K562 (cell line): ENCODE data around the gene GBF1. TPM values are rescaled to one million over a fixed set of nuclear protein-coding genes. Genes with fewer than 3 reads are reported as not detected.

Experiments used
- ATF1 ChIP-seq, 2 experiments: fragments of 450-650 bp in 1 of 2; IDR thresholded peaks; 2 replicates each; pipeline ENCODE4 v1.6.1; 2016; ENCODE audit warnings: missing compliant biosample characterization in 1 of 2, missing genetic modification characterization in 1 of 2
- ATF7 ChIP-seq: fragments of 450-650 bp; IDR thresholded peaks from 2 replicates; pipeline ENCODE4 v1.7.1; 2014; ENCODE audit warnings: mild to moderate bottlenecking, moderate library complexity
- CCNT2 ChIP-seq: IDR thresholded peaks from 2 replicates; pipeline ENCODE4 v1.6.1; 2011; ENCODE audit warnings: borderline replicate concordance, low read depth, mild to moderate bottlenecking, moderate library complexity, mixed read lengths, low read length; ENCODE audit not compliant: insufficient read length; ENCODE audit errors: extremely low read depth
- CHCHD3 ChIP-seq: fragments of 250-450 bp; sonication (Bioruptor Pico); IDR thresholded peaks from 2 replicates; pipeline ENCODE4 v2.1.2; 2022; ENCODE audit warnings: mild to moderate bottlenecking
- EZH2 ChIP-seq: IDR thresholded peaks from 2 replicates; pipeline ENCODE4 v1.6.1; 2012; ENCODE audit warnings: low read depth, mild to moderate bottlenecking, inconsistent platforms, low read length, borderline replicate concordance
- HSF4 ChIP-seq: fragments of 250-450 bp; sonication (Bioruptor Pico); IDR thresholded peaks from 2 replicates; pipeline ENCODE4 v2.1.2; 2022; ENCODE audit warnings: mild to moderate bottlenecking, moderate library complexity, borderline replicate concordance
- KLF1 ChIP-seq: fragments of 450-650 bp; IDR thresholded peaks from 2 replicates; pipeline ENCODE4 v1.6.1; 2016; ENCODE audit warnings: missing genetic modification characterization, missing compliant biosample characterization
- KLF6 ChIP-seq: fragments of 250-450 bp; sonication (Bioruptor Pico); IDR thresholded peaks from 2 replicates; pipeline ENCODE4 v1.4.0; 2020; ENCODE audit warnings: mild to moderate bottlenecking, moderate library complexity, borderline replicate concordance
- MYC ChIP-seq, 2 experiments: fragments of 250-450 bp in 1 of 2; sonication (Bioruptor Pico) in 1 of 2; IDR thresholded peaks; 2 replicates each; pipeline versions ENCODE4 v1.5.1 to v1.6.1; 2012 to 2021; ENCODE audit warnings: low read depth in 2 of 2, borderline replicate concordance in 1 of 2, improper control_type of control experiment in 1 of 2, low read length in 1 of 2, mild to moderate bottlenecking in 1 of 2, moderate library complexity in 1 of 2
- NELFE ChIP-seq: IDR thresholded peaks from 2 replicates; pipeline ENCODE4 v1.6.1; 2011; ENCODE audit warnings: mild to moderate bottlenecking; ENCODE audit not compliant: insufficient read depth, insufficient read length
- PRMT5 ChIP-seq: sonication (generic); formaldehyde crosslinking; IDR thresholded peaks from 2 replicates; pipeline ENCODE4 v1.5.0; 2020; ENCODE audit warnings: missing genetic modification reagents
- PURB ChIP-seq: sonication (generic); formaldehyde crosslinking; IDR thresholded peaks from 2 replicates; pipeline ENCODE4 v1.9.0; 2021; ENCODE audit warnings: low read depth, mild to moderate bottlenecking, missing genetic modification reagents
- RBBP5 ChIP-seq: fragments of 200-600 bp; sonication (generic); IDR thresholded peaks from 2 replicates; pipeline ENCODE4 v1.6.1; 2012; ENCODE audit warnings: borderline replicate concordance, mild to moderate bottlenecking, low read length, control low read depth, inconsistent platforms; ENCODE audit not compliant: insufficient read depth, poor library complexity, severe bottlenecking
- SIN3B ChIP-seq: fragments of 450-650 bp; IDR thresholded peaks from 2 replicates; pipeline ENCODE4 v1.6.1; 2017; ENCODE audit warnings: low read depth, mild to moderate bottlenecking, moderate library complexity
- TCF3 ChIP-seq: sonication (generic); formaldehyde crosslinking; IDR thresholded peaks from 2 replicates; pipeline ENCODE4 v1.4.0; 2020; ENCODE audit warnings: mild to moderate bottlenecking, missing genetic modification reagents
- ZC3H4 ChIP-seq: sonication (generic); formaldehyde crosslinking; IDR thresholded peaks from 2 replicates; pipeline ENCODE4 v1.9.0; 2021; ENCODE audit warnings: missing genetic modification reagents, borderline replicate concordance
- ZKSCAN3 ChIP-seq: fragments of 250-450 bp; sonication (Bioruptor Pico); IDR thresholded peaks from 2 replicates; pipeline ENCODE4 v1.4.0; 2020
- ZNF143 ChIP-seq: sonication (generic); formaldehyde crosslinking; IDR thresholded peaks from 2 replicates; pipeline ENCODE4 v1.9.0; 2022; ENCODE audit warnings: mild to moderate bottlenecking, missing genetic modification reagents
- ZNF274 ChIP-seq: IDR thresholded peaks from 2 replicates; pipeline ENCODE4 v1.6.1; 2011; ENCODE audit warnings: low read depth, mild to moderate bottlenecking, low read length, moderate library complexity, borderline replicate concordance
- polyA plus RNA-seq, 8 experiments: library from polyadenylated mRNA; depleted of rRNA in 4 of 8; stranded (reverse) in 5 of 8; unstranded in 3 of 8; fragments of >200 nt; fragmentation: Nextera tagmentation in 2 of 8; fragmentation: Illumina TruSeq in 1 of 8; extraction: Ambion mirVana in 2 of 8; extraction: Trizol in 1 of 8; gene quantifications; 2 replicates each; pipeline versions ENCODE4 v1.2.1 to v1.2.3, GENCODE V29; 2011 to 2014; ENCODE audit warnings: inconsistent platforms in 1 of 8, missing spikeins in 1 of 8
- total RNA-seq, 7 experiments: library from RNA; depleted of rRNA in 6 of 7; stranded (reverse); fragments of >200 nt in 6 of 7; fragmentation: Illumina TruSeq in 2 of 7; extraction: Trizol in 2 of 7; gene quantifications; 2 replicates each; pipeline versions ENCODE4 v1.2.1 to v1.2.3, GENCODE V29; 2011 to 2021; ENCODE audit warnings: low replicate concordance in 1 of 7
- TF ChIP-seq, protein P1 (sequence below): sonication (generic); formaldehyde crosslinking; IDR thresholded peaks from 2 replicates; pipeline ENCODE4 v1.8.1; 2023; ENCODE audit warnings: mild to moderate bottlenecking, missing genetic modification reagents
- TF ChIP-seq, protein P2 (sequence below): fragments of 250-450 bp; sonication (Bioruptor Pico); IDR thresholded peaks from 2 replicates; pipeline ENCODE4 v1.4.0; 2020; ENCODE audit warnings: mild to moderate bottlenecking, moderate library complexity
- TF ChIP-seq, protein P3 (sequence below): fragments of 450-650 bp; formaldehyde crosslinking; IDR thresholded peaks from 2 replicates; pipeline ENCODE4 v1.4.0; 2022; ENCODE audit warnings: missing genetic modification characterization

Gene GBF1
- total and polyA plus RNA-seq, 9 of the 15 experiments (the other 6 are each of a cell fraction or from before 2014, with no cell fraction given): 0.69 to 28.0 (median 10.3) TPM

DNA sequence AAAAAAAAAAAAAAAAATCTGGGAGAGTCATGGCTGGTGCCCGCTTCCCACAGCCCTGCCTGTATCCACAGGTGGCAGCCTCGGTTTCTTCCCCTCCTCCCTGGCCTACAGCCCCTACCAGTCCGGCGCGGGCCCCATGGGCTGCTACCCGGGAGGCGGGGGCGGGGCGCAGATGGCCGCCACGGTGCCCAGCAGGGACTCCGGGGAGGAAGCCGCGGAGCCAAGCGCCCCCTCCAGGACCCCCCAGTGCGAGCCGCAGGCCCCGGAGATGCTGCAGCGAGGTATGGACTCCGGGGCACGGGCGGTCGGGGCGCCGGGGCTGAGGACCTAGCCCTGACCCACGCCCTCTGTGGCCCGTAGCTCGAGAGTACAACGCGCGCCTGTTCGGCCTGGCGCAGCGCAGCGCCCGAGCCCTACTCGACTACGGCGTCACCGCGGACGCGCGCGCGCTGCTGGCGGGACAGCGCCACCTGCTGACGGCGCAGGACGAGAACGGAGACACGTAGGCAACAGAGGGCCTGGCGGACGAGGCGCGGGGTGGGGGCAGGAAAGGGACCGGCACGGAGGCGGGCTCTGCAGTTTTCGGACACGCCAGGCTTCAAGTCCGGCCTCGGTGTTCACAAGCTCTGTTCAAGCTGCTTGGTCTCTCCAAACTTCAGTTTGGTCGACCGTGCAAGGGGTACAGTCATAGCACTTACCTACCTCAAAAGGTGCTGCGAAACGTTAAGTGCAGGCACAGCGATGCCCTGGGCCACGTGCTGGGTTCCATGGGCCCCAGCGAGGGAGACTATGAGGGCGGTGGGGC, 154.1 kb downstream of the GBF1 start (continued):
- 0 out of 2 replicates have a peak, but pooled peaks have one; percentile 14 for TF ChIP-seq ZNF143 (CRISPR knock-in tag)
- TF ChIP-seq, protein P1, sequence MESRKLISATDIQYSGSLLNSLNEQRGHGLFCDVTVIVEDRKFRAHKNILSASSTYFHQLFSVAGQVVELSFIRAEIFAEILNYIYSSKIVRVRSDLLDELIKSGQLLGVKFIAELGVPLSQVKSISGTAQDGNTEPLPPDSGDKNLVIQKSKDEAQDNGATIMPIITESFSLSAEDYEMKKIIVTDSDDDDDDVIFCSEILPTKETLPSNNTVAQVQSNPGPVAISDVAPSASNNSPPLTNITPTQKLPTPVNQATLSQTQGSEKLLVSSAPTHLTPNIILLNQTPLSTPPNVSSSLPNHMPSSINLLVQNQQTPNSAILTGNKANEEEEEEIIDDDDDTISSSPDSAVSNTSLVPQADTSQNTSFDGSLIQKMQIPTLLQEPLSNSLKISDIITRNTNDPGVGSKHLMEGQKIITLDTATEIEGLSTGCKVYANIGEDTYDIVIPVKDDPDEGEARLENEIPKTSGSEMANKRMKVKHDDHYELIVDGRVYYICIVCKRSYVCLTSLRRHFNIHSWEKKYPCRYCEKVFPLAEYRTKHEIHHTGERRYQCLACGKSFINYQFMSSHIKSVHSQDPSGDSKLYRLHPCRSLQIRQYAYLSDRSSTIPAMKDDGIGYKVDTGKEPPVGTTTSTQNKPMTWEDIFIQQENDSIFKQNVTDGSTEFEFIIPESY (CRISPR knock-in tag): peak; percentile 56; the same call in 1 of the 2 replicates
- TF ChIP-seq, protein P2, sequence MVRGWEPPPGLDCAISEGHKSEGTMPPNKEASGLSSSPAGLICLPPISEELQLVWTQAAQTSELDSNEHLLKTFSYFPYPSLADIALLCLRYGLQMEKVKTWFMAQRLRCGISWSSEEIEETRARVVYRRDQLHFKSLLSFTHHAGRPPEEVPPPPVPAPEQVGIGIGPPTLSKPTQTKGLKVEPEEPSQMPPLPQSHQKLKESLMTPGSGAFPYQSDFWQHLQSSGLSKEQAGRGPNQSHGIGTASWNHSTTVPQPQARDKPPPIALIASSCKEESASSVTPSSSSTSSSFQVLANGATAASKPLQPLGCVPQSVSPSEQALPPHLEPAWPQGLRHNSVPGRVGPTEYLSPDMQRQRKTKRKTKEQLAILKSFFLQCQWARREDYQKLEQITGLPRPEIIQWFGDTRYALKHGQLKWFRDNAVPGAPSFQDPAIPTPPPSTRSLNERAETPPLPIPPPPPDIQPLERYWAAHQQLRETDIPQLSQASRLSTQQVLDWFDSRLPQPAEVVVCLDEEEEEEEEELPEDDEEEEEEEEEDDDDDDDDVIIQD (CRISPR knock-in tag): no peak
- peak; percentile 73 for TF ChIP-seq CCNT2
- TF ChIP-seq NELFE: no peak
- TF ChIP-seq ATF7: peak; percentile 60; the same call in 1 of the 2 replicates
- TF ChIP-seq SIN3B: peak; percentile 32; the same call in 1 of the 2 replicates
- no peak for TF ChIP-seq RBBP5
- no peak for TF ChIP-seq CHCHD3 (CRISPR knock-in tag)
- TF ChIP-seq PURB (CRISPR knock-in tag): no peak
- no peak for TF ChIP-seq ZKSCAN3 (CRISPR knock-in tag)
- no peak for TF ChIP-seq HSF4 (CRISPR knock-in tag)
- no peak for TF ChIP-seq PRMT5 (CRISPR knock-in tag)
- TF ChIP-seq ZNF274: no peak
- peak; percentile 47; the same call in 1 of the 2 replicates for TF ChIP-seq MYC (IDR thresholded peaks at IDR 0.05; ENCODE audit: low read depth, low read length)
- no peak for TF ChIP-seq MYC (CRISPR knock-in tag; IDR thresholded peaks at IDR 0.05; ENCODE audit: borderline replicate concordance, low read depth)
- peak; percentile 42; the same call in 1 of the 2 replicates for TF ChIP-seq TCF3 (CRISPR knock-in tag)
- TF ChIP-seq KLF6: no peak
- TF ChIP-seq ZC3H4 (CRISPR knock-in tag): no peak
- no peak for TF ChIP-seq KLF1 (tag)
- TF ChIP-seq EZH2: no peak
- peak; percentile 81 for TF ChIP-seq ATF1 (CRISPR knock-in tag; IDR thresholded peaks at IDR 0.05)
- peak; percentile 94 for TF ChIP-seq ATF1 (tag; IDR thresholded peaks at IDR 0.05)
- TF ChIP-seq, protein P3, sequence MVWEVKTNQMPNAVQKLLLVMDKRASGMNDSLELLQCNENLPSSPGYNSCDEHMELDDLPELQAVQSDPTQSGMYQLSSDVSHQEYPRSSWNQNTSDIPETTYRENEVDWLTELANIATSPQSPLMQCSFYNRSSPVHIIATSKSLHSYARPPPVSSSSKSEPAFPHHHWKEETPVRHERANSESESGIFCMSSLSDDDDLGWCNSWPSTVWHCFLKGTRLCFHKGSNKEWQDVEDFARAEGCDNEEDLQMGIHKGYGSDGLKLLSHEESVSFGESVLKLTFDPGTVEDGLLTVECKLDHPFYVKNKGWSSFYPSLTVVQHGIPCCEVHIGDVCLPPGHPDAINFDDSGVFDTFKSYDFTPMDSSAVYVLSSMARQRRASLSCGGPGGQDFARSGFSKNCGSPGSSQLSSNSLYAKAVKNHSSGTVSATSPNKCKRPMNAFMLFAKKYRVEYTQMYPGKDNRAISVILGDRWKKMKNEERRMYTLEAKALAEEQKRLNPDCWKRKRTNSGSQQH (CRISPR knock-in tag): no peak
